ENCODE measurements around the gene CERK. TPM values are rescaled to one million over a fixed set of nuclear protein-coding genes. Genes with fewer than 3 reads are reported as not detected.

Gene CERK
- total and polyA plus RNA-seq, 8 donors: 12.7 to 32.7 (median 29.5) TPM

GRCh38 chr22:46721501-46722085 lies 16.5 kb downstream of the CERK start:
- peaks cover 6 to 10% (median 9%) of the 10 kb centered on the region in 3 donors for H3K4me1 ChIP-seq
- no peaks in the 10 kb centered on the region for H3K27me3 ChIP-seq
- 87 to 89% methylated on average over 16 of the region's 16 CpGs for WGBS, 2 donors
- intact Hi-C loops (cut with DNase I): no loop called here
- DNase-seq (peak in 1 of 6 donors; percentile 45), ATAC-seq (no peak), FAIRE-seq (no peak)
- no peaks in the 10 kb centered on the region for H3K9me3 ChIP-seq
- H3K27ac ChIP-seq: no peak overlapping the region
- no peak overlapping the region for H3K4me3 ChIP-seq
- TF ChIP-seq CTCF (IDR thresholded peaks at IDR 0.05): no peak
- H3K36me3 ChIP-seq: peaks cover 0 to 33% (median 17%) of the 10 kb centered on the region in 3 donors

GRCh38 chr22:46719921-46720320 lies 18.1 kb downstream of the CERK start:
- peaks cover 0 to 40% (median 17%) of the 10 kb centered on the region in 3 donors for H3K36me3 ChIP-seq
- FAIRE-seq: no peak
- 92% methylated on average over 11 of the region's 11 CpGs for WGBS, 2 donors
- H3K4me1 ChIP-seq: peaks cover 0 to under 1% (median 0%) of the 10 kb centered on the region in 3 donors
- no peak for ATAC-seq
- H3K27ac ChIP-seq: no peak overlapping the region
- intact Hi-C loops (cut with DNase I): no loop called here
- no peak overlapping the region for H3K4me3 ChIP-seq
- TF ChIP-seq CTCF (IDR thresholded peaks at IDR 0.05): no peak
- no peaks in the 10 kb centered on the region for H3K9me3 ChIP-seq
- no peaks in the 10 kb centered on the region for H3K27me3 ChIP-seq
- DNase-seq: peak in 1 of 6 donors; percentile 31

- intact Hi-C loops (cut with DNase I): no loop called here
- H3K4me1 ChIP-seq: peaks cover 0 to 9% (median 8%) of the 10 kb centered on the region in 3 donors
- FAIRE-seq: no peak
- H3K27ac ChIP-seq: no peak overlapping the region
- DNase-seq: no peak
- ATAC-seq: peak in 2 of 4 donors; percentile 37 to 42
- no peaks in the 10 kb centered on the region for H3K9me3 ChIP-seq
- H3K36me3 ChIP-seq: peaks cover 4 to 59% (median 15%) of the 10 kb centered on the region in 3 donors
- 19 to 20% methylated on average over 4 of the region's 4 CpGs for WGBS, 2 donors
- TF ChIP-seq CTCF (IDR thresholded peaks at IDR 0.05): no peak
- no peaks in the 10 kb centered on the region for H3K27me3 ChIP-seq
- no peak overlapping the region for H3K4me3 ChIP-seq
These were observed 23.5 kb downstream of the CERK start for GRCh38 chr22:46714550-46714949.

- FAIRE-seq: no peak
- ATAC-seq: no peak
- H3K36me3 ChIP-seq: peaks cover 4 to 54% (median 13%) of the 10 kb centered on the region in 3 donors
- peaks cover 0 to 16% (median 9%) of the 10 kb centered on the region in 3 donors for H3K4me1 ChIP-seq
- WGBS, 2 donors: 90% methylated on average over 8 of the region's 8 CpGs
- H3K4me3 ChIP-seq: no peak overlapping the region
- intact Hi-C loops (cut with DNase I): no loop called here
- H3K27me3 ChIP-seq: no peaks in the 10 kb centered on the region
- DNase-seq: no peak
- H3K9me3 ChIP-seq: no peaks in the 10 kb centered on the region
- TF ChIP-seq CTCF (IDR thresholded peaks at IDR 0.05): no peak
- H3K27ac ChIP-seq: no peak overlapping the region
These were observed 25.8 kb downstream of the CERK start for GRCh38 chr22:46712288-46712687.

- DNase-seq (no peak), FAIRE-seq (no peak), ATAC-seq (no peak)
- Histone ChIP-seq H3K27ac (no peak overlapping the region), H3K9me3 (no peaks in the 10 kb centered on the region), H3K4me3 (no peak overlapping the region), H3K4me1 (peaks cover 0 to 16% (median 9%) of the 10 kb centered on the region in 3 donors), H3K36me3 (peaks cover 4 to 59% (median 12%) of the 10 kb centered on the region in 3 donors), H3K27me3 (no peaks in the 10 kb centered on the region)
- 90 to 94% methylated on average over 11 of the region's 11 CpGs for WGBS, 2 donors
- intact Hi-C loops (cut with DNase I): no loop called here
- TF ChIP-seq CTCF (IDR thresholded peaks at IDR 0.05): no peak
These were observed 27.2 kb downstream of the CERK start for GRCh38 chr22:46710806-46711205.
